Skeletal muscle cell (primary cell): ENCODE data around the gene C11orf98.
A peak's percentile ranks its signal among the peaks of the same experiment; 100 is the strongest.
"Not testable (repeated sequence)": the region's sequence is repeated elsewhere in the genome, so short reads cannot be mapped to it uniquely, and the experiment has no call there.

Experiments used
- DNase-seq: peaks from one replicate; pipeline ENCODE4 v3.0.0-alpha.2; 2010; ENCODE audit warnings: low read depth
- H3K4me3 ChIP-seq: 2 replicates; pipeline ENCODE4 v1.5.1; 2011; ENCODE audit warnings: low read depth, mild to moderate bottlenecking, control low read depth, low read length, moderate library complexity

C11orf98 gene

DNA sequence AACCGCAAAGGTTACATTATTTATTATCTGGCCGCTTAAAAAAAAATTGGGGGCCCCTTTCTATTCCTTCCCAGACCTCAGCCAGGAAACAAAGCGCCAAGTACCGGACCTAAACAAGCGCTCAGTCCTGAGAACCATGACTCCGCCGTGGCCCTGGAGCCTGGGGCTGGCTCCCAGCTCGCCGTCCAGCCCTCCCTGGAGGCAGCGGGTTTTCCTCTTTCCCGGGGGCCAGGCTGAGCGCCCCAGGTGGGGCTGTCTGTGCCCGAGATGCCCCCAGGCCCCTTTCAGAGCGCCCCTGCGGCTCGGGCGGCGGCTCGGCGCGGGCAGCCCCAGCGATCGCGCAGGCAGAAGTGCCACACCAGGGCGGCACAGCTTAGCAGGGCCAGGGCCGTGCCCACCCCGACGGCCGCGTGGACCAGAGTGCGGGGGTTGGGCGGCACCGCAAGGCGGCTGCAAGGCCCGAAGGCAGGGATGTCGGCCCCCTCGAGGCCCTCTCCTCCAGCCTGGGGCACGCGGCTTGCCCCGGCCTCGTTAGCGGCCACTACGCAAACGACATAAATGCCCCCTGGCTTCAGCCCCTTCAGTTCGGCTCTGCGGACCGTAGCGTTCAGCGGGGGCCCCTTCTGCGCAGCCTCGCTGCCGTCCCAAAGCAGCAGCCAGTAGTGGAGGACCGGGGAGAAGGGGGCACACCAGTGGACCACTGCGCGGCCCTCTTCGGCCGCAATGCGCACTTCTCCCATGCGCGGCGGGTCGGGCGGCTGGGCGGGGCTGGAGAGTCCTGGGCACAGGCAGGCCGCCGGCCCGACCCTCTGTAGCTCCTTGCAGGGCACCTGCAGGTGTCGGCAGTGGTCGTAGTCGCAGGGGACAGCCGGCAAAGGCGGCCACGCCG is 22.7 kb upstream of the C11orf98 start:
- H3K4me3 ChIP-seq = no peak overlapping the region
- DNase-seq = no peak

DNA sequence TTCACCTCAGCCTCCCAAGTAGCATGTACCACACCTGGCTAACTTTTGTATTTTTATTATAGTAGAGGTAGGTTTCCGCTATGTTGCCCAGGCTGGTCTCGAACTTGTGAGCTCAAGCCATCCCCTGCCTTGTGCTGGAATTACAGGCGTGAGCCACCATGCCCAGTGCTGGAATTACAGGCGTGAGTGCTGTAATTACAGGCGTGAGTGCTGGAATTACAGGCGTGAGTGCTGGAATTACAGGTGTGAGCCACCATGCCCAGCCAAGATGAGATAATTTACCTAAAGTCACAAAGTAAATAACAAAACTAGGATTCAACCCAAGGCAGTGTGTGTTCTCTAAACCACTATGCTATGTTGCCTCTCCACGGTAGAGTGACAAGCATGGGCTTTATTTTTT is 17.5 kb upstream of the C11orf98 start:
- no peak overlapping the region for H3K4me3 ChIP-seq
- no peak for DNase-seq

GRCh38 chr11:62680825-62681240 is 15.8 kb upstream of the C11orf98 start:
- peak; percentile 86 for DNase-seq
- no peak overlapping the region for H3K4me3 ChIP-seq

- H3K4me3 ChIP-seq = peak within 1 kb of the TSS; percentile 99
- peak; percentile 92 for DNase-seq
These were observed 14.0 kb upstream of the C11orf98 start, which contains the start of gene UBXN1 for GRCh38 chr11:62678770-62679696. Gene UBXN1, minus strand, starts transcription at chr11:62679073. Its CDS starts 150 bp downstream, at chr11:62678923.

DNA sequence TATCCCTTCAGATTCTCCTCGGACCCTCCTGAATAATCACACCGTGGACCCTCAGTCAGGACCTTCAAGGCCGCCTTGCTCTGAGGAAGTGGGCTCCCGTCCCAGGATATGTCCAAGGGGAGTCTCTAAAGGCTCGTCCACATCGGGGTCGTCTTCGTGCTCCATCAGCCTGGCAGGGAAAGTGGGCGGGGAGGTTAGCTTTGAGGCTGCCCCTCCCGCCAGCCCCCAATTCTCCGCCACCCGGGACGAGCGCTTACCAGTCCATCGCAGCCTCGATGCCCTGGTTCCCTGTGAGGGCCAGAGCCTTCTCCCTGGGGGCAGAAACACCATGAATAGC is 13.4 kb upstream of the C11orf98 start:
- DNase-seq = no peak

DNA sequence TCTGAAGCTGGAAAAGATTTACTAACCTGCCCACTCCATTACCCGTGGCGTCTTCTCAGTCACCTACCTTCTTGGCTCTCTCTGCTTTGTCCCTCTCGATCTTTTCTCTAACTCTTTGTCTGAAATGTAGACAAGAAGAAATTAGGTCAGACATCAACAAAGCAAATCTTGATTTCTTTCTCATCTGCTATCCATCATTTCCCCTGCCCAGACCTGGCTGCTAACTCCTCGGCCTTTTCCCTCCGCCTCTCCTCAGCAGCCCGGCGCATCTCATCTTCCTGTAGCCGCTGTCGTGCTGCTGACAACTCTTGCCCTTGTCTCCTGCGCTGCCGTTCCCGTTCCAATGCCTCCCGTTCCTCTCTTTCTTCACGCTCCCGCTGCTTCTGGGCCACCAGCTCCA is 12.7 kb upstream of the C11orf98 start:
- H3K4me3 ChIP-seq = peak overlapping the region; percentile 99
- no peak for DNase-seq

More for the DNA sequence above, 13.4 kb upstream of the C11orf98 start:
- H3K4me3 ChIP-seq = peak overlapping the region; percentile 99

GRCh38 chr11:62677156-62677555 is 12.1 kb upstream of the C11orf98 start:
- no peak overlapping the region for H3K4me3 ChIP-seq
- no peak for DNase-seq

DNA sequence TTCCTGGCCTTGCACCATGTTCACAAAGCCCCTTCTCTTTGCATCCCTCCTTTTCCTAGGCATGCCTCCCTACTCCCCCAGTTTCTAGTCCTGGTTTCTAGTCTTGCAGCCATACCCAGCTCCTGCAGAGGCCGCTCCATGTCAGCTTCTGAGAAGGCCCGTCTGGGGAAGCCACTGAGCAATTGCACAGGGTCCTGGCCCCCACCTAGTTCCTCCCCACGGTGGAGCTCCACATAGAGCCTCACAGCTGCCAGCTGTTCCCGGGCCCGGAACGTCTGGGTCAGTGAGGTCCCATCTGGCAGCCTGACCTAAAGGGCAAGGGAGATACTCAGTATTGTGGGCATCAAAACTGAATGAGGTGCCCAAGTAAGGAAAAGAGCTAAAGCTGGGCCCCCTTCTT is 11.7 kb upstream of the C11orf98 start:
- H3K4me3 ChIP-seq = no peak overlapping the region

DNA sequence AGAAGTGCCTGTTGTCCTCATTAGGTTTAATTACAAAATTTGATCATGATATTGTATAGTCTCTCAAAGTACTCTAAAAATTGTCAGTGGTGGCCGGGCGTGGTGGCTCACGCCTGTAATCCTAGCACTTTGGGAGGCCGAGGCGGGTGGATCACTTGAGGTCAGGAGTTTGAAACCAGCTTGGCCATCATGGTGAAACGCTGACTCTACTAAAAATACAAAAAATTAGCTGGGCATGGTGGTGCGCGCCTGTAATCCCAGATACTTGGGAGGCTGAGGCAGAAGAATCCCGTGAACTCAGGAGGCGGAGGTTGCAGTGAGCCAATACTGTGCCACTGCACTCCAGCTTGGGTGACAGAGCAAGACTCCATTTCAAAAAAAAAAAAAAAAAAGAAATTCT is 10.4 kb upstream of the C11orf98 start:
- not testable (repeated sequence) for H3K4me3 ChIP-seq, DNase-seq

More for the DNA sequence above, 11.7 kb upstream of the C11orf98 start:
- no peak for DNase-seq

- no peak for DNase-seq
- H3K4me3 ChIP-seq = no peak overlapping the region
These were observed 8.2 kb upstream of the C11orf98 start for GRCh38 chr11:62673196-62673525.

- H3K4me3 ChIP-seq = peak within 1 kb of the TSS; percentile 75
- peak; percentile 68 for DNase-seq
These were observed 6.8 kb upstream of the C11orf98 start, which contains the start of the genes LBHD1 and UQCC3 for GRCh38 chr11:62671608-62672389. Gene LBHD1, minus strand, starts transcription at chr11:62672267. Its CDS starts 2,236 bp downstream, at chr11:62670031. Gene UQCC3, plus strand, starts transcription at chr11:62671673. Its CDS starts 73 bp downstream, at chr11:62671746.

GRCh38 chr11:62671236-62671607 is 6.2 kb upstream of the C11orf98 start:
- DNase-seq = no peak
- H3K4me3 ChIP-seq = peak overlapping the region; percentile 75

GRCh38 chr11:62669420-62670161 is 4.6 kb upstream of the C11orf98 start:
- no peak for DNase-seq
- H3K4me3 ChIP-seq = no peak overlapping the region

- no peak for DNase-seq
- H3K4me3 ChIP-seq = no peak overlapping the region
These were observed 2.5 kb upstream of the C11orf98 start for GRCh38 chr11:62667460-62667859.

GRCh38 chr11:62666259-62666926 is 1.4 kb upstream of the C11orf98 start:
- no peak for DNase-seq
- peak overlapping the region; percentile 88 for H3K4me3 ChIP-seq

DNA sequence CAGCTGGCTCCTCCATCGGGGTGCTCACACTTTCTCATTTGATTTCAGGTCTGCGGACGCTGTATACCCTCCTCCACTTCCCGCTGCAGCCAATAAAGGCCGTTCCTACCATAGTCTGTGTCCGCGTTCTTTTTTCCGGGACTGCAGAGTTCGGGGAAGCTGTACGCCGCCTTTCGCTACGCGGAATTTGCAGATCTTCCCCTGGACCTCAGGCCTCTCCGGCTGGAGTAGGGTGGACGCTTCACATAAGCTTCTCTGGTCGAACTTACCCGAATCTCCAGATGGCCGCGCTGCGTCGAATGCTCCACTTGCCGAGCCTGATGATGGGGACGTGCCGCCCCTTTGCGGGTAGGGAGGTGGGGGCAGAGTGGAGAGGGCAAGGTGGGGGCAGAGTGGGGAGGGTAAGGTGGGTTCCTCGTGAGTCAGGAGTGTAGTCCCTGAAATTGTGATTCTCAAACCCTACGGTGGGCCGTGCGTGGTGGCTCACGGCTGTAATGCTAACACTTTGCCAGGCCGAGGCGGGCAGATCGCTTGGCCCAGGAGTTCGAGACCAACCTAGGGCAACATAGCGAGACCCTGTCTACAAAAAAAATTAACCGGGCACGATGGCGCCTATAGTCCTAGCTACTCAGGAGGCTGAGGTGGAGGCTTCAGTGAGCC is 719 bp upstream of the C11orf98 start:
- peak overlapping the region; percentile 88 for H3K4me3 ChIP-seq
- no peak for DNase-seq

DNA sequence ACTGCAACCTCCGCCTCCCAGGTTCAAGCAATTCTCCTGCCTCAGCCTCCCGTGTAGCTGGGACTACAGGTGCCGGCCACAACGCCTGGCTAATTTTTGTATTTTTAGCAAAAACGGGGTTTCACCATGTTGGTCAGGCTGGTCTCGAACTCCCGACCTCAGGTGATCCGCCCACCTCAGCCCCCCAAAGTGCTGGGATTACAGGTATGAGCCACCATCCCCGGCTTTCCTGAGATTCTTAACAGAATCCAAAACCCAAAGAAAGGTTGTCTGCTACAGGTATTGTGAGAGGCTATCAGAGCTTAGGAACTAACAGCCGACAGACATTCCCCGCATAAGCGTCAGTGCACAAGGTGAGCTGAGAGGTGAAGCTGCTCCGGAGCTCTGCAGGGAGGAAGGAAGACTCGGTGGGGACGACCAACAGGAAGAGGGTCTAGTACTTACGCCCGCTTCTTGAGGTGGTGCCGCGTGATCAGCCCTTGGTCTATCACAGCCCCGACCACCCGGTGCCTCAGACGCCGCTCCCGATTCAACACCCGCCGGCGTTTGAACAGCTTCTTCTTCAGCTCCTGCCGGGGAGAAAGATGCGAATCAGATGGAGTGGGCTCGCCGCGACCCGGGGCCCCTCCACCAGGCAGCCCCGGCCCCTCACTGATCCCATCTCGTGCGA is 470 bp downstream of the C11orf98 start:
- H3K4me3 ChIP-seq = peak overlapping the region; percentile 88
- DNase-seq = no peak
